ENCODE results near the gene VAPB. TPM values are rescaled to one million over a fixed set of nuclear protein-coding genes. Genes with fewer than 3 reads are reported as not detected.

Gene VAPB
- total RNA-seq, 1 experiment from 2014 or later = 65.1 TPM

DNA sequence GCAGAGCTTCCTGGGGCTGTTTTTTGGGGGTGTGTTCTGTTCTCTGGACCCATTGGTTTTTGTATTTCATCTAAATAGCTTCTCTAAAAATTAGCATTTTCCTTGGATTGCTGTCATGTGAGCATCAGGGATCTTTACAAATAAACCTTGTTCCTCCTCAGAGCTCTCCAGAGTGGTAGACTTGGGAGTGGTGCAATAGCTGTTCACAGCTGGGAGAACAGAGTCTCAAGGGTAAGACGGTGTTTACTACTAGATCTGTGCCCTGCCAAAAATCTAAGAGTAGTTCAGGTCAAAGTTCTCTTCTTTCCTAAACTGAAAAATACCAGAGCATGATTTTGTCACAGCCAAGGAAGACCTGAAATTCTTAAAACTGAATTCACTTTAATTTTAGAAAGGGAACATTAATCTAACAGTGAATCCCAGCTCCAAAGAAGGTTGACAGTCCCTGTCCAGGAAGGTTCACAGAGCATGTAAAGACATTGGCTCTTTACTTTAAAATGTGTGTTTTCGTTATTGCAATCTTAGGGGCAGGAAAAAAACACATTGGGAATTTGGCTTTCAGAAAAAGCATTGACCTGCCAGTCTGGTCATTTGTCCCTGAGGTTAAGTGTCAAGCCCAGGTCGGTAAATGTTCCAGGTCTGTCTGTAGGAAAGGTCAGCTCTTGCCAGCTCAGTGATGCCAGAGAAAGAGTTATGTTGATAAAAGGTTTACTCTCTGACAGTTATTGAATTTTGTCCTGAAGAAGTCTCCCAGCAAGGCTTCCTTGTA lies 43.3 kb downstream of the VAPB start:
- no peaks in the 10 kb centered on the region for H3K27me3 Mint-ChIP-seq (ENCODE audit: low read depth)
- Histone ChIP-seq H2BK120ac (ENCODE audit: low read depth, low read length, poor library complexity, severe bottlenecking) (no peak overlapping the region), H4K20me1 (ENCODE audit: control insufficient read depth, insufficient read depth, insufficient read length) (no peaks in the 10 kb centered on the region), H2BK5ac (ENCODE audit: insufficient read length, low read length) (no peak overlapping the region), H2BK20ac (ENCODE audit: low read depth, low read length, poor library complexity, severe bottlenecking) (no peak overlapping the region), H2AK5ac (ENCODE audit: insufficient read length, low read length) (no peak overlapping the region), H2BK15ac (ENCODE audit: low read depth, low read length) (no peak overlapping the region), H4K5ac (ENCODE audit: insufficient read length, low read depth, low read length) (no peak overlapping the region), H3K23ac (ENCODE audit: insufficient read length, low read depth, low read length) (no peak overlapping the region), H3K56ac (ENCODE audit: insufficient read length, low read depth, low read length) (no peak overlapping the region), H3K18ac (ENCODE audit: insufficient read length, low read depth, low read length) (no peak overlapping the region), H3K9ac (ENCODE audit: extremely low read depth, insufficient read length, low read length) (no peak overlapping the region), H3T11ph (ENCODE audit: low read length) (no peak overlapping the region), H3K27ac (ENCODE audit: insufficient read length, low read depth, low read length) (no peak overlapping the region), H4K8ac (replicated peaks; ENCODE audit: insufficient read length, low read depth, low read length) (no peak overlapping the region), H3K4ac (ENCODE audit: low read depth, low read length) (no peak overlapping the region), H3K27me3 (ENCODE audit: insufficient read depth, low read length) (no peaks in the 10 kb centered on the region), H3K9me3 (ENCODE audit: control insufficient read depth, low read depth, low read length) (no peaks in the 10 kb centered on the region), H3K14ac (ENCODE audit: insufficient read depth, low read length) (no peak overlapping the region), H4K91ac (ENCODE audit: insufficient read length, low read depth, low read length) (no peak overlapping the region), H3K23me2 (ENCODE audit: insufficient read length, low read depth, low read length, poor library complexity, severe bottlenecking) (no peaks in the 10 kb centered on the region), H3K4me1 (ENCODE audit: insufficient read depth, low read length) (peaks cover 12% of the 10 kb centered on the region), H3K79me1 (ENCODE audit: insufficient read depth, low read depth, low read length, poor library complexity, severe bottlenecking) (peaks cover 3% of the 10 kb centered on the region), H3K79me2 (ENCODE audit: insufficient read depth, low read length) (peaks cover 12% of the 10 kb centered on the region; the same call in 1 of the 2 replicates), H2BK12ac (ENCODE audit: insufficient read length, low read depth, low read length) (no peak overlapping the region), H2AFZ (ENCODE audit: low read length) (no peak overlapping the region), H3K4me2 (ENCODE audit: insufficient read depth, insufficient read length, low read length) (no peak overlapping the region)
- no CpG with 5 or more reads among the region's 3 CpGs for WGBS (ENCODE audit: extremely low coverage, insufficient read length, low lambda C conversion rate)
- TF ChIP-seq, protein P1, sequence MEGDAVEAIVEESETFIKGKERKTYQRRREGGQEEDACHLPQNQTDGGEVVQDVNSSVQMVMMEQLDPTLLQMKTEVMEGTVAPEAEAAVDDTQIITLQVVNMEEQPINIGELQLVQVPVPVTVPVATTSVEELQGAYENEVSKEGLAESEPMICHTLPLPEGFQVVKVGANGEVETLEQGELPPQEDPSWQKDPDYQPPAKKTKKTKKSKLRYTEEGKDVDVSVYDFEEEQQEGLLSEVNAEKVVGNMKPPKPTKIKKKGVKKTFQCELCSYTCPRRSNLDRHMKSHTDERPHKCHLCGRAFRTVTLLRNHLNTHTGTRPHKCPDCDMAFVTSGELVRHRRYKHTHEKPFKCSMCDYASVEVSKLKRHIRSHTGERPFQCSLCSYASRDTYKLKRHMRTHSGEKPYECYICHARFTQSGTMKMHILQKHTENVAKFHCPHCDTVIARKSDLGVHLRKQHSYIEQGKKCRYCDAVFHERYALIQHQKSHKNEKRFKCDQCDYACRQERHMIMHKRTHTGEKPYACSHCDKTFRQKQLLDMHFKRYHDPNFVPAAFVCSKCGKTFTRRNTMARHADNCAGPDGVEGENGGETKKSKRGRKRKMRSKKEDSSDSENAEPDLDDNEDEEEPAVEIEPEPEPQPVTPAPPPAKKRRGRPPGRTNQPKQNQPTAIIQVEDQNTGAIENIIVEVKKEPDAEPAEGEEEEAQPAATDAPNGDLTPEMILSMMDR (conservative IDR thresholded peaks at IDR 0.05) = no peak
- H3K4me3 Mint-ChIP-seq = no peak overlapping the region
- peaks cover 7 to 22% (median 13%) of the 10 kb centered on the region in 3 experiments; a peak in 5 of 7 replicates for H3K36me3 Mint-ChIP-seq (ENCODE audit: insufficient read depth in 1 of 3, low read depth in 3 of 3)
- DNase-seq = no peak
- peak overlapping the region in 1 of 3 experiments; percentile 70; a peak in 4 of 7 replicates for H3K27ac Mint-ChIP-seq
- no peaks in the 10 kb centered on the region for H3K9me3 Mint-ChIP-seq
- peaks cover 37% of the 10 kb centered on the region in 2 experiments for H3K4me1 Mint-ChIP-seq
